NCI-H82 treated with DMSO at 0.1 percent for 48 hours (cell line): ENCODE measurements around the gene ATRN.
"Not testable (repeated sequence)": the region's sequence is repeated elsewhere in the genome, so short reads cannot be mapped to it uniquely, and the experiment has no call there.

Experiments
- DNase-seq: peaks from one replicate; lab custom pipeline; 2025; ENCODE audit not compliant: unreplicated experiment; lab: John Stamatoyannopoulos, UW

Gene ATRN

GRCh38 chr20:3560578-3560977 is 89.8 kb downstream of the ATRN start:
- DNase-seq: no peak

GRCh38 chr20:3563133-3563532 is 92.3 kb downstream of the ATRN start:
- no peak for DNase-seq

- DNase-seq: peak; percentile 7
These were observed 92.8 kb downstream of the ATRN start for GRCh38 chr20:3563548-3564177.

- no peak for DNase-seq
These were observed 95.0 kb downstream of the ATRN start for GRCh38 chr20:3565851-3566250.

GRCh38 chr20:3572151-3572550 is 101.3 kb downstream of the ATRN start:
- DNase-seq: no peak

- DNase-seq: no peak
These were observed 105.5 kb downstream of the ATRN start for GRCh38 chr20:3576363-3576762.

- DNase-seq: no peak
These were observed 106.5 kb downstream of the ATRN start for GRCh38 chr20:3577366-3577765.

- DNase-seq: no peak
These were observed 109.6 kb downstream of the ATRN start for GRCh38 chr20:3580412-3580811.

- no peak for DNase-seq
These were observed 112.9 kb downstream of the ATRN start for GRCh38 chr20:3583765-3584164.

- DNase-seq: no peak
These were observed 115.3 kb downstream of the ATRN start for GRCh38 chr20:3586093-3586492.

GRCh38 chr20:3590164-3590563 is 119.3 kb downstream of the ATRN start:
- no peak for DNase-seq

GRCh38 chr20:3592931-3593330 is 122.1 kb downstream of the ATRN start:
- no peak for DNase-seq

- DNase-seq: no peak
These were observed 124.7 kb downstream of the ATRN start for GRCh38 chr20:3595541-3595940.

GRCh38 chr20:3603108-3603507 is 132.3 kb downstream of the ATRN start:
- no peak for DNase-seq

- DNase-seq: not testable (repeated sequence)
These were observed 134.6 kb downstream of the ATRN start for GRCh38 chr20:3605386-3605886.

GRCh38 chr20:3606021-3606420 is 135.2 kb downstream of the ATRN start:
- no peak for DNase-seq

- DNase-seq: no peak
These were observed 141.1 kb downstream of the ATRN start for GRCh38 chr20:3611901-3612300.

GRCh38 chr20:3612795-3613572 is 142.2 kb downstream of the ATRN start:
- DNase-seq: no peak

GRCh38 chr20:3613821-3614440 is 143.1 kb downstream of the ATRN start:
- no peak for DNase-seq

- no peak for DNase-seq
These were observed 143.6 kb downstream of the ATRN start for GRCh38 chr20:3614466-3614865.

- not testable (repeated sequence) for DNase-seq
These were observed 144.5 kb downstream of the ATRN start for GRCh38 chr20:3615171-3615840.
